H9 (cell line): Measurements from ENCODE around the gene TCF20. TPM values are rescaled to one million over a fixed set of nuclear protein-coding genes. Genes with fewer than 3 reads are reported as not detected.

Experiments used
- DNase-seq: peaks from one replicate; pipeline ENCODE4 v3.0.0-alpha.2; 2017
- H2AFZ ChIP-seq: one replicate; pipeline ENCODE4 v1.6.1; 2013; ENCODE audit warnings: mild to moderate bottlenecking, low read length, control low read depth, moderate library complexity
- H2AK5ac ChIP-seq: 2 replicates; pipeline ENCODE4 v1.6.1; 2013; ENCODE audit warnings: low read length, control low read depth, mixed read lengths; ENCODE audit not compliant: insufficient read length
- H2BK120ac ChIP-seq: one replicate; pipeline ENCODE4 v1.6.1; 2013; ENCODE audit warnings: low read depth, mild to moderate bottlenecking, low read length, control low read depth, inconsistent platforms; ENCODE audit not compliant: poor library complexity, severe bottlenecking
- H2BK12ac ChIP-seq: 2 replicates; pipeline ENCODE4 v1.6.1; 2013; ENCODE audit warnings: low read length, control low read depth, mixed read lengths, low read depth; ENCODE audit not compliant: insufficient read length
- H2BK15ac ChIP-seq: 2 replicates; pipeline ENCODE4 v1.6.1; 2013; ENCODE audit warnings: low read depth, low read length, control low read depth
- H2BK20ac ChIP-seq: one replicate; pipeline ENCODE4 v1.6.1; 2013; ENCODE audit warnings: low read depth, mild to moderate bottlenecking, low read length, control low read depth, inconsistent platforms; ENCODE audit not compliant: poor library complexity, severe bottlenecking
- H2BK5ac ChIP-seq: 2 replicates; pipeline ENCODE4 v1.6.1; 2013; ENCODE audit warnings: low read length, control low read depth, mixed read lengths; ENCODE audit not compliant: insufficient read length
- H3K14ac ChIP-seq: 2 replicates; pipeline ENCODE4 v1.6.1; 2013; ENCODE audit warnings: low read length, control low read depth; ENCODE audit not compliant: insufficient read depth
- H3K18ac ChIP-seq: 2 replicates; pipeline ENCODE4 v1.6.1; 2013; ENCODE audit warnings: low read depth, mild to moderate bottlenecking, mixed read lengths, low read length, control low read depth; ENCODE audit not compliant: insufficient read length
- H3K23ac ChIP-seq: 2 replicates; pipeline ENCODE4 v1.6.1; 2013; ENCODE audit warnings: low read length, control low read depth, mixed read lengths, low read depth; ENCODE audit not compliant: insufficient read length
- H3K23me2 ChIP-seq: 2 replicates; pipeline ENCODE4 v1.6.1; 2013; ENCODE audit warnings: low read depth, mild to moderate bottlenecking, mixed read lengths, low read length, control low read depth; ENCODE audit not compliant: insufficient read length, poor library complexity, severe bottlenecking
- H3K27ac ChIP-seq: 2 replicates; pipeline ENCODE4 v1.5.1; 2013; ENCODE audit warnings: low read length, control low read depth, mixed read lengths, low read depth; ENCODE audit not compliant: insufficient read length
- H3K27me3 ChIP-seq: 2 replicates; pipeline ENCODE4 v1.6.1; 2013; ENCODE audit warnings: low read length, control low read depth, inconsistent platforms; ENCODE audit not compliant: insufficient read depth
- H3K4ac ChIP-seq: 2 replicates; pipeline ENCODE4 v1.6.1; 2013; ENCODE audit warnings: low read depth, mild to moderate bottlenecking, control low read depth, inconsistent platforms, low read length, moderate library complexity
- H3K4me1 ChIP-seq: 2 replicates; pipeline ENCODE4 v1.6.1; 2013; ENCODE audit warnings: low read length, control low read depth, inconsistent platforms; ENCODE audit not compliant: insufficient read depth
- H3K4me2 ChIP-seq: 2 replicates; pipeline ENCODE4 v1.6.1; 2013; ENCODE audit warnings: low read length, control low read depth, mixed read lengths; ENCODE audit not compliant: insufficient read length, insufficient read depth
- H3K56ac ChIP-seq: 2 replicates; pipeline ENCODE4 v1.6.1; 2013; ENCODE audit warnings: low read depth, mild to moderate bottlenecking, mixed read lengths, low read length, control low read depth; ENCODE audit not compliant: insufficient read length
- H3K79me1 ChIP-seq: 2 replicates; pipeline ENCODE4 v1.6.1; 2013; ENCODE audit warnings: low read depth, mild to moderate bottlenecking, moderate library complexity, low read length, control low read depth, inconsistent platforms; ENCODE audit not compliant: insufficient read depth, poor library complexity, severe bottlenecking
- H3K79me2 ChIP-seq: 2 replicates; pipeline ENCODE4 v1.6.1; 2013; ENCODE audit warnings: low read length, control low read depth, inconsistent platforms; ENCODE audit not compliant: insufficient read depth
- H3K9ac ChIP-seq: 2 replicates; pipeline ENCODE4 v1.6.1; 2013; ENCODE audit warnings: low read length, control low read depth, mixed read lengths; ENCODE audit not compliant: insufficient read length; ENCODE audit errors: extremely low read depth
- H3K9me3 ChIP-seq: one replicate; pipeline ENCODE4 v1.6.1; 2013; ENCODE audit warnings: low read depth, low read length, inconsistent platforms; ENCODE audit not compliant: control insufficient read depth
- H3T11ph ChIP-seq: one replicate; pipeline ENCODE4 v1.6.1; 2013; ENCODE audit warnings: mild to moderate bottlenecking, low read length, control low read depth, inconsistent platforms
- H4K20me1 ChIP-seq: one replicate; pipeline ENCODE4 v1.6.1; 2013; ENCODE audit not compliant: control insufficient read depth, insufficient read length, insufficient read depth
- H4K5ac ChIP-seq: 2 replicates; pipeline ENCODE4 v1.6.1; 2013; ENCODE audit warnings: low read depth, mild to moderate bottlenecking, mixed read lengths, low read length, control low read depth; ENCODE audit not compliant: insufficient read length
- H4K8ac ChIP-seq: replicated peaks from 2 replicates; pipeline ENCODE4 v1.6.1; 2013; ENCODE audit warnings: low read length, control low read depth, mixed read lengths, low read depth; ENCODE audit not compliant: insufficient read length
- H4K91ac ChIP-seq: 2 replicates; pipeline ENCODE4 v1.6.1; 2013; ENCODE audit warnings: low read depth, mild to moderate bottlenecking, moderate library complexity, mixed read lengths, low read length, control low read depth; ENCODE audit not compliant: insufficient read length
- H3K27ac Mint-ChIP-seq, 3 experiments: 2 replicates in 2 of 3; 3 replicates in 1 of 3; pipeline ENCODE4 v1.8.0; 2020 to 2021; ENCODE audit warnings: mixed read lengths in 3 of 3, mild to moderate bottlenecking in 1 of 3, moderate library complexity in 1 of 3
- H3K27me3 Mint-ChIP-seq: 2 replicates; pipeline ENCODE4 v1.8.0; 2021; ENCODE audit warnings: low read depth, mild to moderate bottlenecking, moderate library complexity, mixed read lengths
- H3K36me3 Mint-ChIP-seq, 3 experiments: 2 replicates in 2 of 3; 3 replicates in 1 of 3; pipeline ENCODE4 v1.8.0; 2020 to 2021; ENCODE audit warnings: low read depth in 3 of 3, mixed read lengths in 3 of 3; ENCODE audit not compliant: insufficient read depth in 1 of 3
- H3K4me1 Mint-ChIP-seq, 2 experiments: 2 replicates each; pipeline ENCODE4 v1.8.0; 2020; ENCODE audit warnings: mixed read lengths in 2 of 2
- H3K4me3 Mint-ChIP-seq, 2 experiments: 2 replicates in 1 of 2; 3 replicates in 1 of 2; pipeline ENCODE4 v1.8.0; 2020 to 2021; ENCODE audit warnings: mild to moderate bottlenecking in 2 of 2, mixed read lengths in 2 of 2, moderate library complexity in 1 of 2
- H3K9me3 Mint-ChIP-seq, 2 experiments: 2 replicates in 1 of 2; 3 replicates in 1 of 2; pipeline ENCODE4 v1.8.0; 2020; ENCODE audit warnings: mild to moderate bottlenecking in 2 of 2, mixed read lengths in 2 of 2, moderate library complexity in 1 of 2
- WGBS: extraction: QIAGEN DNeasy Blood & Tissue Kit; methylation state at CpG from one replicate; pipeline ENCODE4 v1.1.7; 2013; ENCODE audit warnings: missing lambda C conversion rate, low lambda C conversion rate, mixed read lengths; ENCODE audit not compliant: insufficient read length; ENCODE audit errors: extremely low coverage; 5-methylcytosine and 5-hydroxymethylcytosine counted together
- total RNA-seq: library from RNA; stranded (reverse); gene quantifications from 2 replicates; pipeline ENCODE4 v1.2.1, GENCODE V29; 2021
- TF ChIP-seq, protein P1 (sequence below): fragments of 200-600 bp; sonication (generic); conservative IDR thresholded peaks from 3 replicates; pipeline ENCODE4 v1.8.0; 2021; ENCODE audit warnings: antibody characterized with exemption, mild to moderate bottlenecking

The TCF20 gene
- total RNA-seq, 1 experiment from 2014 or later, result 75.6 TPM

DNA sequence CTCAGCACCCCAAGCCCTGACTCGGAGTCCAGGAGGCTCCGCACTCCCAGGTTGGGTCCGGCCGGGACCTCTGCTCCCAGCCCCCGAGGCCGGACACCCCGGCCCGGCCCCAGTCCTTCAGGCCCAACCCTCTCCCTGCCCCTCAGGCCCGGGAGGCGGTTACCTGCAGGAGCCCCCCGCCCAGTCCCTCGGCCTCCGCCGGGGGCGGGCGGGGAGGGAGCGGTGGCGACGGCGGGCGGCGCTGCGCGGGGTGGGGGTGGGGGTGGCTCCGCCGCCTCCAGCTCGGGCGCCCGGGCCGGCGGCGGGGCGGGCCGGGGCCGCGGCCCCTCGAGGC lies 310 bp downstream of the TCF20 start:
- TF ChIP-seq, protein P1, sequence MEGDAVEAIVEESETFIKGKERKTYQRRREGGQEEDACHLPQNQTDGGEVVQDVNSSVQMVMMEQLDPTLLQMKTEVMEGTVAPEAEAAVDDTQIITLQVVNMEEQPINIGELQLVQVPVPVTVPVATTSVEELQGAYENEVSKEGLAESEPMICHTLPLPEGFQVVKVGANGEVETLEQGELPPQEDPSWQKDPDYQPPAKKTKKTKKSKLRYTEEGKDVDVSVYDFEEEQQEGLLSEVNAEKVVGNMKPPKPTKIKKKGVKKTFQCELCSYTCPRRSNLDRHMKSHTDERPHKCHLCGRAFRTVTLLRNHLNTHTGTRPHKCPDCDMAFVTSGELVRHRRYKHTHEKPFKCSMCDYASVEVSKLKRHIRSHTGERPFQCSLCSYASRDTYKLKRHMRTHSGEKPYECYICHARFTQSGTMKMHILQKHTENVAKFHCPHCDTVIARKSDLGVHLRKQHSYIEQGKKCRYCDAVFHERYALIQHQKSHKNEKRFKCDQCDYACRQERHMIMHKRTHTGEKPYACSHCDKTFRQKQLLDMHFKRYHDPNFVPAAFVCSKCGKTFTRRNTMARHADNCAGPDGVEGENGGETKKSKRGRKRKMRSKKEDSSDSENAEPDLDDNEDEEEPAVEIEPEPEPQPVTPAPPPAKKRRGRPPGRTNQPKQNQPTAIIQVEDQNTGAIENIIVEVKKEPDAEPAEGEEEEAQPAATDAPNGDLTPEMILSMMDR, result no peak
- 0 out of 2 replicates have a peak, but pooled peaks cover 3% of the 10 kb centered on the region for H3K27me3 ChIP-seq
- H3K9me3 Mint-ChIP-seq, result peaks cover 0 to 4% of the 10 kb centered on the region in 2 experiments; a peak in 2 of 5 replicates
- no peak for DNase-seq
- peak overlapping the region; percentile 82 for H3K4me2 ChIP-seq
- H3K4me3 Mint-ChIP-seq, result peak overlapping the region; percentile 89 to 93
- H2BK15ac ChIP-seq, result no peak overlapping the region
- no peak overlapping the region for H3K27ac ChIP-seq
- no peak overlapping the region for H2BK20ac ChIP-seq
- H3K23me2 ChIP-seq, result peaks cover 7% of the 10 kb centered on the region
- no peaks in the 10 kb centered on the region for H3K9me3 ChIP-seq
- H4K20me1 ChIP-seq, result no peaks in the 10 kb centered on the region
- peak overlapping the region; percentile 69 for H2BK120ac ChIP-seq
- H2AK5ac ChIP-seq, result no peak overlapping the region
- no peak overlapping the region for H2BK12ac ChIP-seq
- peak overlapping the region; percentile 26 for H3K9ac ChIP-seq
- no peak overlapping the region for H3K14ac ChIP-seq
- H3K36me3 Mint-ChIP-seq, result peaks cover 0 to 5% (median 4%) of the 10 kb centered on the region in 3 experiments; a peak in 6 of 7 replicates
- peak overlapping the region; percentile 34 for H3K18ac ChIP-seq
- peaks cover 36% of the 10 kb centered on the region in 2 experiments for H3K4me1 Mint-ChIP-seq
- no peak overlapping the region for H3K4ac ChIP-seq
- H3K79me1 ChIP-seq, result peaks cover 8% of the 10 kb centered on the region
- no peak overlapping the region for H4K8ac ChIP-seq
- H3K79me2 ChIP-seq, result peaks cover 24% of the 10 kb centered on the region; the same call in 1 of the 2 replicates
- no peak overlapping the region for H3K23ac ChIP-seq
- no peak overlapping the region for H2BK5ac ChIP-seq
- no peak overlapping the region for H4K91ac ChIP-seq
- no peak overlapping the region for H4K5ac ChIP-seq
- peak overlapping the region in 2 of 3 experiments; percentile 35 to 68; a peak in 1 of 7 replicates for H3K27ac Mint-ChIP-seq
- no peak overlapping the region for H3T11ph ChIP-seq
- H3K27me3 Mint-ChIP-seq, result peaks cover 32% of the 10 kb centered on the region
- WGBS, result no CpG with 5 or more reads among the region's 37 CpGs
- H2AFZ ChIP-seq, result no peak overlapping the region
- H3K4me1 ChIP-seq, result peaks cover 3% of the 10 kb centered on the region
- H3K56ac ChIP-seq, result no peak overlapping the region
